Kidney (tissue), 14 donors: ENCODE results near the gene FAM78A. TPM values are rescaled to one million over a fixed set of nuclear protein-coding genes. Genes with fewer than 3 reads are reported as not detected.

Experiments
- DNase-seq, 5 donors: peaks; one replicate each; pipeline ENCODE4 v3.0.0-alpha.2; 2013 to 2020
- FAIRE-seq: peaks from 2 replicates; lab custom pipeline; 2012; peaks lifted over from hg19 to GRCh38; lab: Jason Lieb, UNC
- H3K27ac ChIP-seq, 2 donors: one replicate each; pipeline ENCODE4 v1.7.0; 2013; ENCODE audit warnings: low read depth in 2 of 2, low read length in 2 of 2, inconsistent platforms in 1 of 2
- H3K27me3 ChIP-seq: one replicate; pipeline ENCODE4 v1.7.1; 2013; ENCODE audit warnings: low read length, inconsistent platforms; ENCODE audit not compliant: control insufficient read depth, insufficient read depth
- H3K36me3 ChIP-seq, 3 donors: one replicate each; pipeline versions ENCODE4 v1.7.0 to v1.7.1; 2013; ENCODE audit warnings: low read length in 3 of 3, control low read depth in 1 of 3, inconsistent platforms in 1 of 3; ENCODE audit not compliant: insufficient read depth in 3 of 3, control insufficient read depth in 2 of 3
- H3K4me1 ChIP-seq, 3 donors: one replicate each; pipeline versions ENCODE4 v1.7.0 to v1.7.1; 2013; ENCODE audit warnings: low read length in 3 of 3, inconsistent platforms in 1 of 3, low read depth in 1 of 3; ENCODE audit not compliant: control insufficient read depth in 2 of 3, insufficient read depth in 2 of 3
- H3K4me3 ChIP-seq, 3 donors: one replicate each; pipeline versions ENCODE4 v1.7.0 to v1.8.1; 2013; ENCODE audit warnings: low read length in 3 of 3, control low read depth in 1 of 3, inconsistent platforms in 1 of 3
- H3K9ac ChIP-seq, 3 donors: one replicate each; pipeline versions ENCODE4 v1.7.0 to v1.7.1; 2013; ENCODE audit warnings: low read length in 3 of 3, control low read depth in 1 of 3, inconsistent platforms in 1 of 3
- H3K9me3 ChIP-seq, 3 donors: one replicate each; pipeline versions ENCODE4 v1.7.0 to v1.7.1; 2013; ENCODE audit warnings: low read length in 3 of 3, control low read depth in 1 of 3, inconsistent platforms in 1 of 3; ENCODE audit not compliant: control insufficient read depth in 2 of 3, insufficient read depth in 1 of 3
- intact Hi-C: fragments of 100-400 bp; cut with DNase I; formaldehyde crosslinking; loops from one replicate; pipeline ENCODE4 v1.11.1; 2022
- polyA plus RNA-seq: library from polyadenylated mRNA; stranded (reverse); fragments of 350-450 nt; fragmentation: Illumina TruSeq; extraction: RNeasy Lipid Tissue Mini Kit (QIAGEN cat#74804); gene quantifications from one replicate; pipeline ENCODE4 v1.2.3, GENCODE V29; 2014; ENCODE audit warnings: low read depth, low replicate concordance; ENCODE audit not compliant: insufficient read depth
- total RNA-seq: library from RNA; stranded (reverse); fragmentation: NEBNext Ultra II Directional; extraction: Animal tissue kit (Norgen Biotek cat#: 25700); gene quantifications from one replicate; pipeline ENCODE4 v1.2.1, GENCODE V29; 2021
- TF ChIP-seq, protein P1 (sequence below): IDR thresholded peaks from 3 replicates; pipeline ENCODE4 v1.5.1; 2012; ENCODE audit warnings: mild to moderate bottlenecking, moderate library complexity, borderline replicate concordance; ENCODE audit not compliant: insufficient read depth; ENCODE audit errors: extremely low read depth
- donor health status: control.
- donor health status: control.
- donor health status: control.
- donor health status: control.
- donor health status: control.
- donor health status: DM: yes; HTN: yes; CAD: no.
- donor health status: Normal renal cell carcinoma (clear cell type).

The FAM78A gene
- total and polyA plus RNA-seq, 2 donors from 2014 or later: 1.6 to 6.1 TPM

DNA sequence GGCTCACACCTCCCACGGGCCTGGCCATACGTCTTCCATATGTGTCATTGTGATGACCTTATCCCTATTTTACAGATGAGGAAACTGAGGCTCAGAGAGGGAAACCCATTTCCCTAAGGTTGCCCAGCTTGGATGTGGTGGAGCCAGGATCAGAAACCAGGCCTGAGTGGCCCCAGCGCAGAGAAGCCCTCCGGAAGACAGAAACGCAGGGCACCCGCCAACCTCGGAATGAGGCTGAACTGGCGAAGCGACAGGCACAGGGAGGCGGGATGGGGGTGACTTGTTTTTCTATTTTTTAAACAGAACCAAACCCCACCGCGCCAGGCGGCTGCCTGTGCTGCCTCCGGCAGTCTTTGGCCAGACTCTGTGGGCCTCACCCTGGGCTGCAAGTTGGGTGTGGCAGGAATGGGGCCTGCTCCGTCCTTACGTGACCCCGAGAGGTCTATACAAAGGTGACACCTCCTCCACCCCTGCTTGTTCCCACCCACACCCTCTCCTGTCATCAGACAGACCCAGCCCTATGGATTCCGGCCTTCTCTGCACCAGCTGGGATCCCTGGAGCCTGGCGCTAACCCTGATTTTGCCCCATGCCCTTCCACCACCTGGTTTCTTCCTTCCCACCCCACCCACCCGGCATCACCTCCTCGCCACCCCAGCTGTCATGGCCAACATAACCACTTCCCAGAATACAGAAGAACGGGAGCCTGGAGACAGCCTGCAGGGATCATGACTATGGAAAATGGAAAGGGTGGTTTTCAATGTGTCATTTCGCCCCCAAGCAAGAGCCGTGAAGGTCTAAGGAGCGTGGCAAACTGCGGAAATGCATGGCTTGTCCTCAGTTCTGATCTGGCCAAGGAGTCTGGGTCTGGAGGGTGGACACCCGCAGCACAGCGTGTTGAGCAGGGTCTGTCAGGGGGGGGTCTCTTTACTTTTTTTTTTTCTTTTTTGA, 36.8 kb upstream of the FAM78A start:
- H3K9ac ChIP-seq: no peak overlapping the region
- peaks cover 0 to 2% (median 0%) of the 10 kb centered on the region in 3 donors for H3K4me1 ChIP-seq
- H3K27ac ChIP-seq: no peak overlapping the region
- no peaks in the 10 kb centered on the region for H3K27me3 ChIP-seq
- intact Hi-C loops: no loop called here
- H3K36me3 ChIP-seq: no peaks in the 10 kb centered on the region
- DNase-seq: no peak
- H3K9me3 ChIP-seq: no peaks in the 10 kb centered on the region
- no peak for FAIRE-seq
- TF ChIP-seq, protein P1, sequence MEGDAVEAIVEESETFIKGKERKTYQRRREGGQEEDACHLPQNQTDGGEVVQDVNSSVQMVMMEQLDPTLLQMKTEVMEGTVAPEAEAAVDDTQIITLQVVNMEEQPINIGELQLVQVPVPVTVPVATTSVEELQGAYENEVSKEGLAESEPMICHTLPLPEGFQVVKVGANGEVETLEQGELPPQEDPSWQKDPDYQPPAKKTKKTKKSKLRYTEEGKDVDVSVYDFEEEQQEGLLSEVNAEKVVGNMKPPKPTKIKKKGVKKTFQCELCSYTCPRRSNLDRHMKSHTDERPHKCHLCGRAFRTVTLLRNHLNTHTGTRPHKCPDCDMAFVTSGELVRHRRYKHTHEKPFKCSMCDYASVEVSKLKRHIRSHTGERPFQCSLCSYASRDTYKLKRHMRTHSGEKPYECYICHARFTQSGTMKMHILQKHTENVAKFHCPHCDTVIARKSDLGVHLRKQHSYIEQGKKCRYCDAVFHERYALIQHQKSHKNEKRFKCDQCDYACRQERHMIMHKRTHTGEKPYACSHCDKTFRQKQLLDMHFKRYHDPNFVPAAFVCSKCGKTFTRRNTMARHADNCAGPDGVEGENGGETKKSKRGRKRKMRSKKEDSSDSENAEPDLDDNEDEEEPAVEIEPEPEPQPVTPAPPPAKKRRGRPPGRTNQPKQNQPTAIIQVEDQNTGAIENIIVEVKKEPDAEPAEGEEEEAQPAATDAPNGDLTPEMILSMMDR: no peak
- H3K4me3 ChIP-seq: no peak overlapping the region

DNA sequence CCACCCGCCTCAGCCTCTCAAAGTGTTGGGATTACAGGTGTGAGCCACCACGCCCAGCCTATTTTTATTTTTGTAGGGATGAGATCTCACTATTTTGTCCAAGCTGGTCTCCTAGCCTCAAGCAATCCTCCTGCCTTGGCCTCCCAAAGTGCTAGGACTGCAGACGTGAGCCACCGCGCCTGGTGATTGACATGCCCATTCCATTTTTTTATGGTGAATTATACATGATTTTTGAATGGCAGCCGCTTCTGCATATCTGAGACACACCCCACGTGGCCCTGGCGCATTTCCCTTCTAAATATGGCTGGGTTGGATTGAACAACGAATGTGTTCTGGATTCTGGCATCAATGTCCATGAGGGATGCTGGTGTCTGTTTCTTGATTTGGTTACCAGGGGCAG, 35.9 kb upstream of the FAM78A start:
- TF ChIP-seq, protein P1: no peak
- intact Hi-C loops: no loop called here
- no peaks in the 10 kb centered on the region for H3K9me3 ChIP-seq
- no peak overlapping the region for H3K4me3 ChIP-seq
- H3K36me3 ChIP-seq: no peaks in the 10 kb centered on the region
- H3K4me1 ChIP-seq: peaks cover 0 to 2% (median 0%) of the 10 kb centered on the region in 3 donors
- no peak overlapping the region for H3K9ac ChIP-seq
- no peaks in the 10 kb centered on the region for H3K27me3 ChIP-seq
- FAIRE-seq (no peak), DNase-seq (no peak)
- H3K27ac ChIP-seq: no peak overlapping the region

DNA sequence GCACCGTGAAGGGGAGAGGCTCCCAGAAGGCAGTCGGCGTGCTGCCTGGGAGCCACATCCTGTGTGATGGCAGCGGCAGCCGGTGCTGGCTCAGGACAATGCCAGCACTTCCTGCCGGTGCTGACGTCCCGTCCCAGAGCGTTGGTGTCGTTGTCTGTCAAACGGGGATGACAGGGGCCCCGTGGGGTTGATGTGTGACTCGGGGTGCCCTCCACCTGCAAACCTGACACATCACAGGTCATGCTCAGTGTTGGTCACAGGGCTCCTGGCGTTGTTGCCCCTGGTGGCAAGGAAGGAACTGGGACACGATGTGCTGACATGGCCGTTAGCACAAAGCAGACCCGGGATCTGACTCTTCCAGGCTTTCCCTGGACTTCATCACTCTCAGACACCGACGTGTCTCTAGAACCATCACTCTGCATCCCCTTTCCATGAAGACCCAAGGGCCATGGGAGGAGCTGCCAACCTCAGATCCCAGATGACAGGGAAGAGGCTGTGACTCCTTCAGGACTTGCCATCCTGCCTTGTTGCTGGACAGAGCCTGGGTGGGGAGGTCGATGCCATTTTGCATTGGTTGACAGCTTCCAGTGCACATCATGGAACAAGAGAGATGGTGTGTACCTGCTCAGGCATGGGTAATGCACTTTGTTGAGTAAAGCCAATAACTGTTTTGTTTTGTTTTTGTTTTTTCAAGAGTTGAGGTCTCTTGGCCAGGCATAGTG, 34.7 kb upstream of the FAM78A start:
- TF ChIP-seq, protein P1: no peak
- FAIRE-seq (no peak), DNase-seq (no peak)
- Histone ChIP-seq H3K36me3 (no peaks in the 10 kb centered on the region), H3K4me3 (no peak overlapping the region), H3K9ac (no peak overlapping the region), H3K27ac (no peak overlapping the region), H3K9me3 (no peaks in the 10 kb centered on the region), H3K4me1 (peaks cover 0 to 2% (median 0%) of the 10 kb centered on the region in 3 donors), H3K27me3 (no peaks in the 10 kb centered on the region)
- intact Hi-C loops: no loop called here
